Mesodermal cell (in vitro differentiated cells): ENCODE results near the gene SERPINA3. TPM values are rescaled to one million over a fixed set of nuclear protein-coding genes. Genes with fewer than 3 reads are reported as not detected.

Experiments
- H3K27ac ChIP-seq: 2 replicates; pipeline ENCODE4 v1.7.0; 2013; ENCODE audit warnings: mild to moderate bottlenecking, low read depth, low read length, moderate library complexity; ENCODE audit not compliant: severe bottlenecking
- H3K36me3 ChIP-seq: 2 replicates; pipeline ENCODE4 v1.7.1; 2013; ENCODE audit warnings: mild to moderate bottlenecking, low read length, moderate library complexity; ENCODE audit not compliant: control insufficient read depth, insufficient read depth
- H3K4me1 ChIP-seq: one replicate; pipeline ENCODE4 v1.7.1; 2013; ENCODE audit warnings: mild to moderate bottlenecking, low read length; ENCODE audit not compliant: insufficient read depth, control insufficient read depth, poor library complexity, severe bottlenecking
- H3K4me3 ChIP-seq: 2 replicates; pipeline ENCODE4 v1.7.0; 2013; ENCODE audit warnings: low read length, control low read depth, mild to moderate bottlenecking; ENCODE audit not compliant: insufficient read depth, poor library complexity, severe bottlenecking; ENCODE audit errors: extremely low read depth
- H3K9me3 ChIP-seq: 2 replicates; pipeline ENCODE4 v1.7.1; 2013; ENCODE audit warnings: mild to moderate bottlenecking, low read length, moderate library complexity; ENCODE audit not compliant: control insufficient read depth
- WGBS, 2 experiments: methylation state at CpG; one replicate each; pipeline ENCODE4 v1.1.5; 2013; ENCODE audit warnings: missing lambda C conversion rate in 2 of 2; ENCODE audit not compliant: insufficient coverage in 2 of 2; 5-methylcytosine and 5-hydroxymethylcytosine counted together
- polyA plus RNA-seq, 2 experiments: library from polyadenylated mRNA; stranded (reverse); fragments of 50-300 nt; gene quantifications; one replicate each; pipeline ENCODE4 v1.2.3, GENCODE V29; 2013

SERPINA3 gene
- 0.18 TPM for polyA plus RNA-seq (2013, experiment 1 of 2)
- polyA plus RNA-seq (2013, experiment 2 of 2), result not detected

DNA sequence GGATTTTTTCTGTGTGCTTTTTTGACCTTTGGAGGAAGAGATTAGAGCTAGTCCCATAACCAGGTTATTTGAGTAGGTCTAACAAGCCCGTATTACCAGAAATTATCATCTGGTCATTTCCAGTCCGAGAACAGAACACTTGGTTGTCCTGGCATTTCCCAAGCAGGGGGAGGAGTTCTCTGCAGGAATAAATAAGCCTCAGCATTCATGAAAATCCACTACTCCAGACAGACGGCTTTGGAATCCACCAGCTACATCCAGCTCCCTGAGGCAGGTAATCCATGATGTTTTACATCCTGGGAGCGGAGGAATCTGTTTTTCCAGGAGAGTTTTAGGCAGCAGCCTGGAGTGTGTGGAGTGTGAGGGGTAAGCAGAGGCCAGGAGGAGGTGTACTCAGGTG, at the start of gene SERPINA3:
TSS of gene SERPINA3 (plus strand) at position 218 of the 400 bp plus-strand sequence. CDS start 2,051 bp downstream, outside the sequence.
- 90 to 100% methylated on average over 1 to 2 of the region's 4 CpGs for WGBS, 2 experiments
- Histone ChIP-seq H3K27ac (no peak within 1 kb of the TSS), H3K4me3 (no peak within 1 kb of the TSS), H3K36me3 (no peaks in the 10 kb centered on the region), H3K9me3 (peaks cover 6% of the 10 kb centered on the region), H3K4me1 (peaks cover 10% of the 10 kb centered on the region)

DNA sequence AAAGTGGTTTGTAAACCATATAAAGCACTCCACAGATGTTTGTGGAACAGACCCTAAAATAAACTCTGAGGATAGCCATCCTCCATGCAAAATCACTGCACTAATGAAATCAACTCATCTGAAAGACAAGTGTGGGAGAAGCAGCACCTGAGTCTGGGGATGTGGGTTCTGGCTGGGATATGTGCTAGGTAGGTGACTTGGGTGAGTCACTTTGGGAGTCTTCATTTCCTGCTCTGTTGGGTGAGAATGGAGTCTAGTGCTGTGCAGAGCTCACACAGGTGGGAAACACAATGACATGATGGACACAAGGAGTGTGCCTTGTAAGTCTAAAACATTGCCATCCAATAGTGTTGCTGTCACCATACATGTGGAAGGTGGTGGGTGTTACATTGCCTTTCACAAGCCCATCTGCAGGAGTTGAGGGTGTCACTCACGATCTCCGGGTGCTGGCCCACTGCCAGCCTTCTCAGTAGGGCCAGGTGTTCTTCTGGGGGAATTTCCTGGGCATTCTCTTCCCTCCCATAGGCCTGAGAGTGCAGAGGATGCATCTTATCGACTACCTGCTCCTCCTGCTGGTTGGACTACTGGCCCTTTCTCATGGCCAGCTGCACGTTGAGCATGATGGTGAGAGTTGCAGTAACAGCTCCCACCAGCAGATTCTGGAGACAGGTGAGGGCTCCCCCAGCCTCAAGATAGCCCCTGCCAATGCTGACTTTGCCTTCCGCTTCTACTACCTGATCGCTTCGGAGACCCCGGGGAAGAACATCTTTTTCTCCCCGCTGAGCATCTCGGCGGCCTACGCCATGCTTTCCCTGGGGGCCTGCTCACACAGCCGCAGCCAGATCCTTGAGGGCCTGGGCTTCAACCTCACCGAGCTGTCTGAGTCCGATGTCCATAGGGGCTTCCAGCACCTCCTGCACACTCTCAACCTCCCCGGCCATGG, 49.0 kb upstream of the SERPINA3 start:
- Histone ChIP-seq H3K27ac (no peak overlapping the region), H3K4me1 (no peaks in the 10 kb centered on the region), H3K9me3 (no peaks in the 10 kb centered on the region), H3K36me3 (no peaks in the 10 kb centered on the region), H3K4me3 (no peak overlapping the region)
- 87 to 91% methylated on average over 13 to 16 of the region's 16 CpGs for WGBS, 2 experiments

DNA sequence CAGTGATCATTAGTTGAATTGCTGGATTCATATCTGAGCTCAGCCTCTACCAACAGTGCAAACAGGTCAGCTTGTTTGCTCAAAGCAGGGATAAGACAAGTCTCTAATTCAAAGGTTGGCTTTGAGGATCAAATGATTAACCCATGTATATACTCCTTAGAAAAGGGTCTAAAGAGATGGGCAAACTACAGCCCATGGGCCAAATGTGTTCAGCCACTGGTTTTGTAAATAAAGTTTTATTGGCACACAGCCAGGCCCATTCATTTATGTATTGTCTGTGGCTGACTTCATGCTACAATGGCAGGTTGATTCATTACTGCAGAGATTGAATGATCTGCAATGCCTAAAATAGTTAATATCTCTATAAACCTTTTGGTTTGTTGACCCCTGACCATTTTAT, 47.8 kb upstream of the SERPINA3 start:
- no peaks in the 10 kb centered on the region for H3K4me1 ChIP-seq
- H3K9me3 ChIP-seq, result no peaks in the 10 kb centered on the region
- no peak overlapping the region for H3K27ac ChIP-seq
- no peaks in the 10 kb centered on the region for H3K36me3 ChIP-seq
- H3K4me3 ChIP-seq, result no peak overlapping the region

DNA sequence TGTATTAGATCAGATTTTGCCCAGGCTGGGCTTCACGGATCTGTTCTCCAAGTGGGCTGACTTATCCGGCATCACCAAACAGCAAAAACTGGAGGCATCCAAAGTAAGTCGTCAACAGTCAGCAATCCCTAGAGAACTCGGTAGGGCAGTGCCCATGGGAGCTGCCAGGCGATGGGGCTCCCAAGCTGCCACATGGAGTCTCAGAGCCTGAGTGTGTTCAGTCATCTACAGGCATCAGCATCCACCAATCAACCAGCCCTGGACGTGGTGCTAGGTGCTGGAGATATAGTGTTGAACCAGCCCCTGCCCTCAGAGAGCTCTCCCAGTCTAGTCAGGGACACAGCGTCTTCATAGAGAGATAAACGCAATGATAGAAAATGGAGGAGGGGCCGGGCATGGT, 44.0 kb upstream of the SERPINA3 start:
- Histone ChIP-seq H3K27ac (no peak overlapping the region), H3K4me1 (no peaks in the 10 kb centered on the region), H3K36me3 (no peaks in the 10 kb centered on the region), H3K4me3 (no peak overlapping the region), H3K9me3 (no peaks in the 10 kb centered on the region)
- 96 to 97% methylated on average over 5 to 8 of the region's 9 CpGs for WGBS, 2 experiments

DNA sequence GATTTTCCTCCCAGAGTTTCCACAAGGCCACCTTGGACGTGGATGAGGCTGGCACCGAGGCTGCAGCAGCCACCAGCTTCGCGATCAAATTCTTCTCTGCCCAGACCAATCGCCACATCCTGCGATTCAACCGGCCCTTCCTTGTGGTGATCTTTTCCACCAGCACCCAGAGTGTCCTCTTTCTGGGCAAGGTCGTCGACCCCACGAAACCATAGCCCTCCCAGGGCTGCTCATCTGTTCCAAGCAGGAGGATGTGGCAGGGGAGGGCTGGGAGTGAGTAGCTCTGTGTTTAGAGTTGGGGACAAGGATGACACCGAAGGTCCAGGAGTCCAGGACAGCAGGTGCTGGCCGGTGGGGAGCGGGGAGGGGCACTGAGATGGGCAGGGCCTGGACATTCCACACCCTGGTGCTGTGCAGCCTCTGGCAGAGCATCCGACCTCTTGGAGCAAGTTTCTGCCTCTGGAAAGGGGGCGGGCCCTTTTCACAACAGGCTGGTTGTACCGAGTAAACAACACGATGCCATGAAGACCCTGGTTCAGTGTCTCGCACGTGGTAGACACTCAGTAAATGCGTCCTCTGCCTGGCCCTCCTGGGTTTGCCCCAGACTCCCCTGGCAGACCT, 42.7 kb upstream of the SERPINA3 start:
- H3K27ac ChIP-seq, result no peak overlapping the region
- WGBS, 2 experiments, result 89 to 94% methylated on average over 18 to 20 of the region's 20 CpGs
- H3K9me3 ChIP-seq, result no peaks in the 10 kb centered on the region
- no peak overlapping the region for H3K4me3 ChIP-seq
- H3K4me1 ChIP-seq, result no peaks in the 10 kb centered on the region
- no peaks in the 10 kb centered on the region for H3K36me3 ChIP-seq

DNA sequence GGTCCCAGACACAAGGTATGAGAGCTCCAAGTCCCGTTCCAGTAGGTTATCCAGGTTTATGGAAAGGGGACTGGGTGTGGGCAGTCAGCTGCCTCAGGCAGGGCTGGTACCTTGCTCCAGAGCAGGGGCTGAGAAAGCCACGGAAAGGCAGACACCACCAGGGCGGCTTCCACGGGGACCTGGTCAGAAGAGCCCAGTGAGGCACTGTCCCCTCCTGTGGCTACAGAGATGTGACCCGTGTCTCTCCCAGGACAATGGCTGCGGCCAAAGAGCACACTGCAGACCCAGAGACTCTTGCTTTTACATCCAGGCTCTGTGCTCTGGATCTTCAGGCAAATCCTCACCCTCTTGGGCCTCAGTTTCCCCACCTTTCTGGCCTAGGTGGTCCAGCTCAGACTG, 42.2 kb upstream of the SERPINA3 start:
- Histone ChIP-seq H3K27ac (no peak overlapping the region), H3K9me3 (no peaks in the 10 kb centered on the region), H3K36me3 (no peaks in the 10 kb centered on the region), H3K4me3 (no peak overlapping the region), H3K4me1 (no peaks in the 10 kb centered on the region)
- 92 to 93% methylated on average over 6 of the region's 6 CpGs for WGBS, 2 experiments

DNA sequence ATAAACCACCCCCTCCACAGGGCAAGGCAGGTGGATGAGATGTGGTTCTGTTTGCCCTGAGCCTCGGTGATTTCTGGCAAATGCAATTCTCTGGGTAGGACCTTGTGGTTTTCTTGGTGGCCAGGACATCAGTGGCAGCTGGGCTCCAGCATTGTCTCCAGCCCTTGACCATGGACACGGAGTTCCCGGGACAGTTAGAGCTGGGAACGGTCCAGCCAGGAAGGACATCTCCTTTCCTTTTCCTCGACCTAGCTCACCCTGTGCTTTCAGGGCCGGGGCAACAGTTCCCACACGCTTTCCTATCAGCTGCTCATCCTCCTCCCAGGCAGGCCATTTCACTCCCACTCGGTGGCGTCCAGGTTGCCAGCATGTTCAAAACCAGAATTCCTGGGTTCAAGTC, 41.8 kb upstream of the SERPINA3 start:
- no peak overlapping the region for H3K4me3 ChIP-seq
- H3K4me1 ChIP-seq, result no peaks in the 10 kb centered on the region
- H3K27ac ChIP-seq, result no peak overlapping the region
- no peaks in the 10 kb centered on the region for H3K9me3 ChIP-seq
- WGBS, 2 experiments, result 79 to 97% methylated on average over 8 to 9 of the region's 9 CpGs
- no peaks in the 10 kb centered on the region for H3K36me3 ChIP-seq

DNA sequence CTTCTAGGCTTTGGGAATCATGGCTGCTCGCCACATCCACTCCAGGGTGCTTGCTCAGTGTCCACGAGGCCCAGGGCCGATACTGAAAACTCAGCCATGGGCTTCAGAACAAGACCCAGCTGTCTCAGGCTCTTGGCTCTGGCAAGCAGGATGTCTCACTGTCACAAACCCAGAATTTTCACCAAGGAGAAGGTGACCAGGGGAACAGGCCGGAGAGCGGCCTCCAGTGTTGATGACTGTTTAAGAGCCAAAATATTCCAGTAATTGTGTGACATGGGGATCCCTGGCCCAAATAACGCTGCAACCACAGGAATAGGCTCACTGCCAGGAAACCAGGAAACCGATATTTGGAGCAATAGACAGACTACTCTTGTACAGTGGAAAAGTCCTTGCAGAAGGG, 40.8 kb upstream of the SERPINA3 start:
- Histone ChIP-seq H3K27ac (no peak overlapping the region), H3K9me3 (no peaks in the 10 kb centered on the region), H3K4me3 (no peak overlapping the region), H3K4me1 (no peaks in the 10 kb centered on the region), H3K36me3 (no peaks in the 10 kb centered on the region)
- WGBS, 2 experiments, result 82 to 85% methylated on average over 7 of the region's 7 CpGs

DNA sequence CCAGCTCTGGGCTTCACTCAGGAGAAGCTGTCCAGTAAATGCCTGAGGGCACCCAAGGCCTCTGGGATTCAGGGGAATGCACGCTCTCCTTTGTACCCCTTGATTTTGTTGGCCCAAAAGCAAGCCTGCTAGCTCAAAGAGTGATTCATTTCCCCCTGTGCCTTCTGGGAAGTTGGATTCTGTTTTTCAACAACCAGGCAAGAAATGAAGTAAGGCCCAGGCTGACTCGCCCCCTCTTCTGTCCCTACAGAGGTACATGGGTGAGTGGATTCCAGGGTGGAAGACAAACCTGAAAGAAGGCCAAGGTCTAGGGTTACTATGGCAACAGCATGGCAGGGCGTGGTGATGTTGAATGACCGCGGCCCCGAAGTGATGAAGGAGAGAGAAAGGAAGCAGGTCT, 40.2 kb upstream of the SERPINA3 start:
- no peaks in the 10 kb centered on the region for H3K9me3 ChIP-seq

DNA sequence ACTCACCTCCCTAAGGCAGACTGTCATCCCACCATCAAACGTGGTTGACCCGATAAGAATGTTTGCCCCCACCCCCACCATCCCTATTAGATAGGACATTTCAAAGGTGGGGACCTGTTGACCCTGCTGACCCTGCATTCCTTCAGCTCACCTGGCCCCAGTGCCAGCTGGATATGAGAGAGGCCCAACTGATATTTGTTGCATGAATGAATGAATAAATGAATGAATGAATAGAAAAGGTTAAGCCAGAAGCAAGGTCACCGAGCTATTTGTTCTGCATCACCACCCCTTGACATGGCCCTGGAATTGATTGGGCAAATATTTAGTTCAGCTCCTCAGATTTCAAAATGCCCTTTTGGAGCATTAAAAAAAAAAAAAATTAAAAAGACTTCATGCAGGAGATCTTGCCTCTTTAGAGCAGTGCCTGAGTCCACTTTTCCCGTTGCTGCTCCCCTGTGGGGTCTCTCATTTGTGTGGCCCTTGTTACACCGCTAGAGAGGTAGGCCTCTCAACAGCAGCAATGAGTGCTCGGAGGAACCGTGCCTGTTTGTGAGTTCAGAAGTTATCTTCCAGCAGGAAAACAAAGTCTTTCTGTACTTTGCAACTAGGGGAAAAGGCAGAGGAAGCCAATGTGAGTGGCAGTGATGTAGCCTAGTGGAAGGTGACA, 39.4 kb upstream of the SERPINA3 start:
- WGBS, 2 experiments, result 84 to 86% methylated on average over 7 of the region's 7 CpGs
- no peaks in the 10 kb centered on the region for H3K9me3 ChIP-seq
- no peaks in the 10 kb centered on the region for H3K36me3 ChIP-seq
- H3K27ac ChIP-seq, result no peak overlapping the region
- H3K4me3 ChIP-seq, result no peak overlapping the region
- H3K4me1 ChIP-seq, result no peaks in the 10 kb centered on the region

More for the DNA sequence above, 40.2 kb upstream of the SERPINA3 start:
- no peaks in the 10 kb centered on the region for H3K4me1 ChIP-seq
- no peaks in the 10 kb centered on the region for H3K36me3 ChIP-seq
- H3K27ac ChIP-seq, result no peak overlapping the region
- 78 to 95% methylated on average over 2 of the region's 6 CpGs for WGBS, 2 experiments
- no peak overlapping the region for H3K4me3 ChIP-seq
